ENCODE results near the gene NFIX.

GRCh38 chr19:13001502-13002165, 6.4 kb downstream of the NFIX start:
- TF ChIP-seq CTCF (IDR thresholded peaks at IDR 0.05) = no peak
- TF ChIP-seq SIN3A (IDR thresholded peaks at IDR 0.05; ENCODE audit: borderline replicate concordance, insufficient read depth, low read depth, low read length) = no peak
- no peak for TF ChIP-seq POLR2AphosphoS5 (IDR thresholded peaks at IDR 0.05; ENCODE audit: low read depth, low read length)

All from Panc1 (cell line).